ENCODE data around the gene SLC25A29. TPM values are rescaled to one million over a fixed set of nuclear protein-coding genes. Genes with fewer than 3 reads are reported as not detected.
"Not testable (repeated sequence)": the region's sequence is repeated elsewhere in the genome, so short reads cannot be mapped to it uniquely, and the experiment has no call there.

Gene SLC25A29
- total RNA-seq, 1 donor from 2014 or later: 86.8 TPM

DNA sequence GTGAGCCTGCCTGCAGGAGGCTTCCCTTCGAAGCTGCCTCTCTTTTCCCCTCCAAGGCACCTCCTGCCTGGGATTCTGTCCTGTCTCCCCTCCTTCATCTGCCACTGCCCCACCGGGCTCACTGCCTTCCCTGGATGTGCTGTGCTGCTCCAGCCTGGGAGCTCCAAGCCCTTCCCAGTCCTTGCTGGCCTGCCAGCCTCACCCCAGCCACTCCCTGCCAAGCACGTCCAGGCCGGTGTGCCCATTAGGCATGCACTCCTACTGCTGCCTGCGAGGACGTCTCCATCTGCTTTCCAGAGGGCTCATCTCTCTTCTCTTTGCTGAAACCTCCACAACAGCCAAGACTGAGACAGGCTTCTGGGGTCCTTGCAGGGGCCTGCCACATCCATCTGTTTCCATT, 8.5 kb upstream of the SLC25A29 start:
- intact Hi-C loops (cut with DNase I): no loop called here
- ATAC-seq (no peak), DNase-seq (ENCODE audit: low spot score) (no peak)

- intact Hi-C loops (cut with DNase I): no loop called here
- ATAC-seq (no peak), DNase-seq (ENCODE audit: low spot score) (no peak)
These were observed 7.4 kb upstream of the SLC25A29 start for GRCh38 chr14:100313464-100314230.

- DNase-seq (ENCODE audit: low spot score) (no peak), ATAC-seq (no peak)
- intact Hi-C loops (cut with DNase I): no loop called here
These were observed 6.7 kb upstream of the SLC25A29 start for GRCh38 chr14:100312877-100313400.

DNA sequence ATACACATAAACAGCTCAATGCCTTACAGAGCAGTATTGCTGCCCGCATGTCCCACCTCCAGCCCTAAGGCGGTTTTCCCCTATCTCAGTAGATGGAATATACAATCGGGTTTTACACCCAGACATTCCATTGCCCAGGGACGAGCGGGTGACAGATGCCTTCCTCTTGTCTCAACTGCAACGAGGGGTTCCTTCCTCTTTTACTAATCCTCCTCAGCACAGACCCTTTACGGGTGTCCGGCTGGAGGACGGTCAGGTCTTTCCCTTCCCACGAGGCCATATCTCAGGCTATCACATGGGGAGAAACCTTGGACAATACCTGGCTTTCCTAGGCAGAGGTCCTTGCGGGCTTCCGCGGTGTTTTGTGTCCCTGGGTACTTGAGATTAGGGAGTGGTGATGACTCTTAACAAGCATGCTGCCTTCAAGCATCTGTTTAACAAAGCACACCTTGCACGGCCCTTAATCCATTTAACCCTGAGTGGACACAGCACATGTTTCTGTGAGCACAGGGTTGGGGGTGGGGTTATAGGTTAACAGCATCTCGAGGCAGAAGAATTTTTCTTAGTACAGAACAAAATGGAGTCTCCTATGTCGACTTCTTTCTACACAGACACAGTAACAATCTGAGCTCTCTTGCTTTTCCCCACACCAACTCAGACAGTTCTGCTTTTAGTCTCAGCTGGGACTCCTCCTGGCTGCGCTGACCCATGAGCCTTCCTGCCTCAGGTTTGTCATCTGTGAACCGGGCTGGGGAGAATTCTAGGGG, 6.0 kb upstream of the SLC25A29 start:
- intact Hi-C loops (cut with DNase I); ATAC-seq; DNase-seq (ENCODE audit: low spot score): not testable (repeated sequence)

DNA sequence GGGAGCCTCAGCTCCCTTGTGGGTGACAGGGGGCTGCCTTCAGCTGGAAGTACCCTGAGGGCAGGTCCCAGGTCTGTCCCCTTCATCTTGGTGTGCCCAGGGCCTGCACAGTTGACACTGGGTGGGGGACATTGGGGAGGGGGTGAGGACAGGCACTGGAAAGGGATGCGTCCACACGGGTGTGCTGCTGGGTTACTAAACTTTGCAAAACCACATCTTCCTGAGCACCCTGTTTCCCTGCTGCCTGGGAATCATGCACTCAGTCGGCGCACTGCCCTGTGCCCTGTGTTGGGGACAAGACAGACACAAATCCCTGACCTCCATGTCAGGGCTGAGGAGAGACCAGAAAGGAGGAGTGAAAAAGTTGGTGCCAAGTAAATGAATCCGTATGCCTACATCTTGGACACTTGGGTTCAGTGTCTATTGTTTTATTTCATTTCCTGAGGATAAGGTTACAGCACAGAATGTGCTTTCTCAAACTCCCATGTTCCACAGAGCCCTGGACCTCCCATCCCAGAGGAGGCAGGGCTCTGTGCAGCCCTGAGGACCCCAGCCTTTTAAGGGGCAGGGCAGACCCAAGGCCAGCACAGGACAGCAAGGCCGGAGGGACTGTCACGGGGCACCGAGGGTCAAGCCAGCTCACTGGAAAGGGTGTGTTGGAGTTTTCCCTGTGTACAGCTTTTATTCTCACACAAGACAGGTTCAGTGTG, 2.9 kb upstream of the SLC25A29 start:
- intact Hi-C loops (cut with DNase I): no loop called here
- ATAC-seq (no peak), DNase-seq (ENCODE audit: low spot score) (no peak)

DNA sequence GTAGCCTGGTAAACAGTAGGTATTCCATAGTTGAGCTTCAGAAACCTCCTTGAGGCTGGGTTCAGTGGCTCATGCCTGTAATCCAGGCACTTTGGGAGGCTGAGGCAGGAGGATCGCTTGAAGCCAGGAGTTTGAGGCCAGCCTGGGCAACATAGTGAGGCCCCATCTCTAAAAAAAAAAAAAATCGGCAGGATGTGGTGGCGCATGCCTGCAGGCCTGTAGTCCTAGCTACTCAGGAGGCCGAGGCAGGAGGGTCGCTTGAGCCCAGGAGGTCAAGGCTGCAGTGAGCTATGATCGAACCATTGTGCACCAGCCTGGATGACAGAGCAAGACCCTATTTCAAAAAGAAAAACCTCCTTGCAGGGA, 2.2 kb upstream of the SLC25A29 start:
- intact Hi-C loops (cut with DNase I); DNase-seq (ENCODE audit: low spot score); ATAC-seq: not testable (repeated sequence)

DNA sequence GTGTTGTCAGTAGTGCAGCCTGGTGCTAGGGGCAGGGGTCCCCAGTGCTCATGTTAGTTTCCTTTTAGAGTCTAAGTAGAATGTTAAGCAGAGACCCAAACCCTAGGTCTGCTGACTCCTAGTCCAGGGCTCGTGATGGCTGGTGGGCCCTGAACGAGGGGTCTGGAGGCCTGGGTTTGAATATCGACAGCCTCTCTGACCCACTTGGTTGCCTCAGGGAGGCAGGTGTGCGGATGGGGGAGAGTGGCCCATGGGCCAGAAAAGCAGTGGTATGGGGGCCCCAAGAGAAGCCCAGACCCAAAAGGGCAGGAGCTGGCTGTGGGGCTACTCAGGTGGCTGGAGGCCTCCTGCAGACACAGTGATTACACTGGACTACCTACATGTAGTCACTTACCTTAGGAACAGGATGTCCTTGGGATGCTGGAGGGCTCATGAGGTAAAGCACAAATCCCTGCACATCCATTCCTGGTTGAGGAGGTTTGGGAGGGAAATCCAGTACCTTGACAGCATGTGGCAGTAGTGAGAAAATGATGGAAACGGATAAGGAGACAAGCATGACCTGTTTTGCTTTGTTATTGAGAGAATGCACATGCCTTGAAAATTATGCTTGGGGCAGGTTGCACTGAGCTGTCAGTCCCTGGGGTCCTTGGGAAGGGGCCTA, 1.7 kb upstream of the SLC25A29 start:
- DNase-seq (ENCODE audit: low spot score) (no peak), ATAC-seq (no peak)
- intact Hi-C loops (cut with DNase I): no loop called here

DNA sequence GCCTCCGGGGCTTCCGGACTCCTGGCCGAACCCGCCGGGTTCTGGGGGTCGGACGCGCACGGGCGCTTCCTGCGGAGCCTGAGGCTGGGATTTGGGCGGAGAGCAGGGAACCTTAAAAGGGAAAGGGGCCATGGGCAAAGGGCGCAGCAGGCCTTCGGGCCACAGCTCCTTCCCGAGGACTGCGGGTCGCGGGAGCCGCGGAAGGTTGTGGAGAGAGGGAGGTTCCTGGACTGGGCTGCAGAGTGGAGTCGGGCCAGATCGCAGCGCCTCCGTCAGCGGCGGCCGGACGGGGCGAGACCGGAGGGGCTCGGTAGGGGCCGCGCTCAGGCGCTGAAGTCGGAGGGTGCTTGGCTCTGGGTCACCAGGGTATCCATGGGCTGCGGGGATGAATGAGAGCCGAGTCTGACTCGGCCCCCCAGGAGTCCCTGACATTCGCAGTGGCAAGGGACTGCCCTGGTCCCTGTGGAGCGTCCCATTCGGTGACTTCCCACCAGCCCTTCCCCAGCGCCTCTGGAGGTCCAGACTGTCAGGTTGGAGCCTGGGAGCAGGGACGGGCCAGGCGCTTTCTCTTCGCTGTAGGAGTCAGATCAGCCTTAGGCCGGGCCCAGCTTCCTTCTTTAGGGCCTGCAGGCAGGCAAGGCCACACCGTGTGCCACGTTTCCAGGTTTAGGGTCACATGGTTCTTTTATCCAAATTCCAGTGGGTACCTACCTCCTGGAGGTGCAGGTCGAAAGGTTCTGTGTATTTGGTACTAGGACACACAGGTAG, 938 bp upstream of the SLC25A29 start:
- intact Hi-C loops (cut with DNase I): no loop called here
- peak; percentile 74 for DNase-seq (ENCODE audit: low spot score)
- peak; percentile 31 for ATAC-seq

DNA sequence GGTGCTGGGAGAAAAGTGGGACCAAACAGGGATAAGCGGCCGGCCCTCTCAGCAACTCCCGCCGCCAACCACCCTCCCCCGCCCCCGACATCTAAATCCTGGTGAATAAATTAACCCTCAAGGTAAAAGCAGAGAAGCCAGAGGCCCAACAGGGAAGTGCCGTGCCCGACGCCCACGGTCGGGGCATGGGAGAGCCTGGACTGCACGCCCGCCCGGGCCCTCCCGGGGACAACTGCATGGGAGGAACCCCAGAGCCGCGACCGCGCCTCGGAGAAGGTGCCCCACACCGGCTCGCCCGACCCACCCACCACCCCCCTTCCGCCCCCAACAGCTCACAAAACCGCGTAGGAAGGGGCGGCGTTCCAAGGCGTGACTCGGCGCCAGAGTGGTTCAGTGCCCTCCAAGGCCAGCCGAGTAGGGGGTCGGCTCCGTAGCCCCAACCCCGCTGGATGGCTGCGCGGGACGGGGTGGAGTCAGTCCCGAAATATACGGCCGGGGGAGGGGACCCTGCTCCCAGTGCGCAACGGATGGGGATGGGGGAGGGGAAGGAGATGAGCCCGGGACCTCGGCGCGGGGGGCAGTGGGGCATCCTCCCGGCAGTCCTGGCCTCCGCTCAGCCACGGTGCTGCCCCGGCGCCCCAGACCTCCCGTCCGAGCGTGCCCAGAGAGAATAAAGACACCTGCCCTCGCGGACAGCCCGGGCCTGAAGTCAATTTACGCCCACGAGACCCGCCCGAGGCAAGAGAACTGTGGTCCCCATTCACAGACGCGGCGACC, 732 bp downstream of the SLC25A29 start:
- ATAC-seq (peak; percentile 4), DNase-seq (ENCODE audit: low spot score) (peak; percentile 71)
- intact Hi-C loops (cut with DNase I): no loop called here

DNA sequence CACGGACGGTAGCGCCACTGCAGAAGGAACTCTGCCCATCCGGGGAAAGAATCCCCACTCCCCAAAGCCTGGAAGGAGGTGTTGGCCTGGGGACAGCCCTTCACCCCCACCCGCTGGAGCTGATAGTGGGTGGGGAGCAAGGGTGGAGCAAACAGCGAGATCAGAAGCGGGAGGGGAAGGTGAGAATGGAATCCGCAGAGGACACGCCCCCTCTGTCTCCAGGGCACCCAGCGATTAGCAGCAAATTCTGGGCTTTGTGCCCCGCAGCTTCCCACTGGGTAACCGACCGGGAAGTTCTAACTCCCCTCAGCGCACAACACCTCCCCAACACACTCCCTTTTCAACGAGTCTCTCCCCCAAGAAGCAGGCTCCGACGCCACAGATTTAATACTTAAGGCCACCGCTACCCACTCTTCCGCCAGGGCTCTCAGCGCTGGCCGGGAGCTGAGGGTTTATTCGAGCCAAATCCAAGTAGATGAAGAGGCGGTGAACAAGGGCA, 1.4 kb downstream of the SLC25A29 start:
- DNase-seq (ENCODE audit: low spot score) (peak; percentile 75), ATAC-seq (peak; percentile 56)
- intact Hi-C loops (cut with DNase I): no loop called here

DNA sequence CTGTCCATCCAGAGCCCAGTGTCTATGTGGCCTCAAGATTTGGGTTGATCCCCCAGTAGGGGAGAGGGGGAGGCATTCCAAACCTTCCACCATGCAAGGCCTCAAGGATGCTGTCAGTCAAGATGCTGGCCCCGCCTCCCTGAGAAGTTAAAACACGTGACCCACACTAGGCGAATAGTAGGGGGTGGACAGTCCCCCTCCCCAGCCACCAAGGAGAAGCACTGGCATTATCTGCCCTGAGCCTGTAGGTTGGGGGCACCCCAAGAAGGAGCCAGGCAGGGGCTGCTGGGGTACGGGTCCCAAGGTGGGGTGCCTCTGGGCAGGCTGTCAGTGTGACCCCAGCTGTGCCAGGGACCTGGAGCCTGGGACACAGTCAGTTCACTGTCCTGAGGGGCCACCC, 2.3 kb downstream of the SLC25A29 start:
- intact Hi-C loops (cut with DNase I): no loop called here
- no peak for ATAC-seq
- no peak for DNase-seq (ENCODE audit: low spot score)

DNA sequence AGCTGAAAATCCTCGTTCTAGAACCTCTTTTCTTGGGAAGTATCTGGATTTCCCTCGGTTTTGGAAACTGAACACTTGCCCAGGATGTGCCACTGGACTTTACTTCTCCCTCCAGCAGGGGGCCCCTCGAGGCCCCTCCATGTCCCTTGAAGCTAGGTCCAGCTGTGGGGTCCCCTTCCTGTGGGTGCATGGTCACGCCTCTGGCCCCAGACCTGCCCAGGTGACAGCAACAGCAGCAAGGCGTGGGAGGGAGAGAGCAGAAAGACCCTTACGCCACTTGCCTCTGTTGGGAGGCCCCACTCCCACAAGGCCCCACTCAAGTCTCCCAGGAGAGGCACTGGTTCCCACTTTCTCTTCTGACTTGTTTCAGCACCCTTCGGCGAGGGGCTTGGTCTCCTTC, 3.1 kb downstream of the SLC25A29 start:
- DNase-seq (ENCODE audit: low spot score) (no peak), ATAC-seq (no peak)
- intact Hi-C loops (cut with DNase I): no loop called here

- intact Hi-C loops (cut with DNase I): no loop called here
- no peak for DNase-seq (ENCODE audit: low spot score)
- no peak for ATAC-seq
These were observed 3.6 kb downstream of the SLC25A29 start for GRCh38 chr14:100302616-100303015.

DNA sequence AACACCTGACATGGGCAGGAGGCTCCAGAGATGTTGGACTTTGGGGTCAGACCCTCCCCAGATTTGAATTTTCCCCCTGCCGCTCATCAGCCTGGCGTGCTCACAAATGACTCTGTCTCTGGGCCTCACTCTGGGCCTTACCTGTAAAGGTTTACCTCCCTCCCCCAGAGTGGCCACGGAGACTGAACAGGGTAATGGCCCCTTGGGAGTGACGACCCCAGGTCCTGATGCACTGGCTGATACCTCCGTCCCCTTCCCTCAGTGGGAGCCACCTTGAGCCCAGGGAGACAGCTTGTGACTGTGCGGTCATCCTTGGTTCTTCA, 7.0 kb downstream of the SLC25A29 start:
- no peak for DNase-seq (ENCODE audit: low spot score)
- intact Hi-C loops (cut with DNase I): no loop called here
- no peak for ATAC-seq

DNA sequence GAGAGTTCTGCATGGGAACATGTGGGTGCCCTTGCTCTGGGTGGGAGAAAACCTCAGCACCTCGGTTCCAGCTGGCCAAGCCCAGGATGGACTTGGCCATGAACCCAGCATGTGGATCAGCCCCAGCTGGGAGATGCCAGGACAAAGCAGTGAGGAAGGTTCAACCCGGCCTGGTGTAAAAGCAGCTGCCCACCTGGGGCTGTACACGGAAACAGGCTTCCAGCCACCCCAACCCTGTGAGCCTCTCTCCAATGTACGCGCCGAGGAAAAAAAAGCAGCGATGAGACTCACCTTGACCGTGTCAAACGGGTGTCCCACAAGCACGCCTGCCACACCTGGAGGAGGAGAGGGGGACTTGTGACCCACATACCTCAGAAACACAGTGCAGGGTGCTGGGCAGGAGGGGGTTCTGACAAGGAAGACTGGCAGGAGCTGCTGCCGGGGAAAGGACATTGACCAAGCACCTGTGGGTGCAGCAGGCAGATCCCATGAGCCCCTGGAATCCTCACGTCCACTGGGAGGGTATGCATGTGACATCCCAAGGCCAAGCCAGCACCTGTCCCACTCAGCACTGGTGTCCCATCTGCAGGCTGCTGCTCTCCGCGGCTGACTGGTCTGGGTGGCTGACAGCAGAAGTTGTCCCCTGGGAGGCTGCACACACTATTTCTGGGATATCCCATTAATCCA, 7.5 kb downstream of the SLC25A29 start:
- intact Hi-C loops (cut with DNase I): no loop called here
- no peak for DNase-seq (ENCODE audit: low spot score)

DNA sequence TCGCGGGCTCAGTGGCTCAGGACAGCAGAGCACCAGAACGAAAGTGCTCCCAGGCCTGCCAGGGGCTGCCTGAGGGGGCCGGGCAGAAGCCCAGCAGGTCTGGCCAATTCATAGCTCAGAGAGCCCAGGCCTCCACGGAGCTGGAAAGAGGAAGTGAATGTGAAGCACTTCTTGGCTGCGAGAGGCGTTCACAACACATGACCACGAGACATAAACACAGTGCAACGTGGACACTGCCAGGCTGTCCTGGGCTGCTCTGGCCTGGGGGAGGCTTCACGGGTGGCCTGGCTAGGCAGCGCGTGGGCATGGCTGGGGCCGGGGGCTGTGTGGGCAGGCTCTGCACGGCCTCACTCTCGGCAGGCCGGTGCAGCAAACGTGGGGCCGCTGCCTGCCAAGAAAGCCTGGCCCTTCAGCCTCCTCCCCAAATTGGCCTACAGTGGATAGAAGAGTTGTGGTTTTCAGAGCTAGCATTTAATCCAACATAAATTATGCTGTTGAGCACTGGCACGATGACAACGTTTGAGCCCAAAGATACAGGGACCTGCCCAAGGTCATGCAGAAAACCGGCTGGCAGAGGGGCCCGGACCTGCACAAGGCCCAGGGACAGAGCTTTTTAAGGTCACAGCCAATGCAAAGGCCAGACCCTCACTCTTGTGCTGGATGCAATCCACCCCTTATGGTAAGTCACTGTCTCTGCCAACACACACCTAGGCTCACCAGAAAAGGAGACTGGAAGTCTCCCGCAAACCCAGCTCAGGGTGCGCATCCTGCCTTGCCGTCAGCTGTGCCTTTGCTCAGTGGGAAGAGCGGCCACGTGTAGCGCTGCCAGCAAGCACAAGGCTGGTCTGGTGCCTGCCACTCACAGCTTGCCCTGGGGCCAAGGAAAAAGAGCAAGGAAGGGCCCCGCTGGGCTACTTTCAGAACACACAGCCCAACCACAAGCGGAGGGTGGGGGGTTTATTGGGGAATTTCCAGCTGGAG, 8.6 kb downstream of the SLC25A29 start:
- peak; percentile 94 for ATAC-seq
- DNase-seq (ENCODE audit: low spot score): peak; percentile 80
- intact Hi-C loops (cut with DNase I): no loop called here

More for the DNA sequence above, 7.5 kb downstream of the SLC25A29 start:
- no peak for ATAC-seq
